NCI-H1048 (cell line): ENCODE results near the gene PTMA.
A peak's percentile ranks its signal among the peaks of the same experiment; 100 is the strongest.
"Not testable (repeated sequence)": the region's sequence is repeated elsewhere in the genome, so short reads cannot be mapped to it uniquely, and the experiment has no call there.

Source experiments
- DNase-seq: peaks from one replicate; lab custom pipeline; 2025; lab: John Stamatoyannopoulos, UW

PTMA gene

GRCh38 chr2:231696004-231696367 is 12.3 kb upstream of the PTMA start:
- no peak for DNase-seq

GRCh38 chr2:231699006-231699405 is 9.3 kb upstream of the PTMA start:
- DNase-seq = no peak

- no peak for DNase-seq
These were observed 6.6 kb upstream of the PTMA start for GRCh38 chr2:231701456-231702373.

GRCh38 chr2:231704017-231704416 is 4.3 kb upstream of the PTMA start:
- DNase-seq = no peak

GRCh38 chr2:231706731-231707624 is 1.3 kb upstream of the PTMA start:
- DNase-seq = peak; percentile 90

- no peak for DNase-seq
These were observed 749 bp upstream of the PTMA start for GRCh38 chr2:231707625-231707926.

- DNase-seq = no peak
These were observed 679 bp downstream of the PTMA start for GRCh38 chr2:231708773-231709635.

GRCh38 chr2:231709636-231709980 is 1.3 kb downstream of the PTMA start:
- DNase-seq = no peak

- peak; percentile 27 for DNase-seq
These were observed 1.9 kb downstream of the PTMA start for GRCh38 chr2:231709981-231710798.

GRCh38 chr2:231710799-231711676 is 2.7 kb downstream of the PTMA start:
- no peak for DNase-seq

GRCh38 chr2:231711677-231712450 is 3.5 kb downstream of the PTMA start:
- DNase-seq = no peak

GRCh38 chr2:231712451-231713021 is 4.2 kb downstream of the PTMA start:
- not testable (repeated sequence) for DNase-seq

GRCh38 chr2:231713406-231713729 is 5.0 kb downstream of the PTMA start:
- not testable (repeated sequence) for DNase-seq

- DNase-seq = peak; percentile 73
These were observed 5.7 kb downstream of the PTMA start for GRCh38 chr2:231713730-231714638.

GRCh38 chr2:231714639-231715498 is 6.5 kb downstream of the PTMA start:
- peak; percentile 29 for DNase-seq

GRCh38 chr2:231715499-231715837 is 7.1 kb downstream of the PTMA start:
- no peak for DNase-seq

GRCh38 chr2:231715988-231716616 is 7.8 kb downstream of the PTMA start:
- DNase-seq = no peak
